Upper lobe of left lung (tissue), 4 donors: Measurements from ENCODE around the gene PAQR5.

Experiments
- EP300 ChIP-seq, 4 donors: sonication (generic); formaldehyde crosslinking; IDR thresholded peaks; one replicate each; pipeline ENCODE4 v1.5.1; 2017; ENCODE audit warnings: antibody characterized with exemption in 4 of 4, control low read depth in 2 of 4
- POLR2AphosphoS5 ChIP-seq, 2 donors: sonication (generic); formaldehyde crosslinking; IDR thresholded peaks; one replicate each; pipeline ENCODE4 v1.5.1; 2017; ENCODE audit warnings: antibody characterized with exemption in 2 of 2
- TF ChIP-seq, protein P1 (sequence below), 6 experiments: fragments of 450-650 bp in 4 of 6; fragments of 200-600 bp in 2 of 6; sonication (generic) in 2 of 6; IDR thresholded peaks; one replicate each; pipeline ENCODE4 v1.5.1; 2016 to 2019; ENCODE audit warnings: antibody characterized with exemption in 6 of 6

DNA sequence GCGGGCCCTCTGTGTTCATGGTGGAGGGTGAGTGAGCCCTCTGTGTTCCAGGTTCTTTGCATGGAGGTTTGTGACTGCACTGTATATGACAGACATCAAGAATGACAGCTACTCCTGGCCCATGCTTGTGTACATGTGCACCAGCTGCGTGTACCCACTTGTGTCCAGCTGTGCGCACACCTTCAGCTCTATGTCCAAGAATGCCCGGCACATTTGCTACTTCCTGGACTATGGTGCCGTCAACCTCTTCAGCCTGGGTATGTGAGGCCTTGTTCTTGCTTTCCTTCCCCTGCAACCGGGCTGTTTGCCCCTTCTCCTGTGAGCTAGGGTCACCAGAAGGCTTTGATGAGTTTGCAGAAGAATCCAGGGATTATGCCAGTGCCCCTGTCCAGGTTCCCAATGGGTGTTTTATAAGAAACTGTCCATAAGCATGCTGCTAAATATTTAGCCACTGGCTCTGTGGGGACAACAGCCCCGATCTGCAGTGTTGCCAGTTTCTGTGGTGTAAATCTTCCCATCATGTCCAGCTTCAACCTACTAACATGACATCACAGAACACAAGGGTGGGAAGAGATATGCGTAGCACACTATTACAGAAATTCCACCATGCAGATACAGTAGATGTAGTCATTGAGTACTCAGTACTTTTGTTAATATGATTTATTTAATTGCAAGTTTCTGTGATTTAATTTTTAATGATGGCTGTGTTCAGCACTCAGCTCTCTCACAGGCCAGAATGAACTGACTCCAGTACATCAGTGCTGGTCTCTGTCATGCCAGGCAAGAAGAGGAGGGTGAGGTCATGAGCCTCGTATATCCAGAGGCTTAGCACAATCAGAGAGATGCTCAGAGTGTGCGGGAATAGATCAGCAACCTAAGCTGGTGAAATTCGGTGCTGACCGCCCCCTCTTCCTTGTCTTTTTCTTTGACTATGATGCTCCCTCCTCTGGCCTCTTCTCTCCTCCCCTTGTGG, 86.2 kb downstream of the PAQR5 start:
- TF ChIP-seq, protein P1, sequence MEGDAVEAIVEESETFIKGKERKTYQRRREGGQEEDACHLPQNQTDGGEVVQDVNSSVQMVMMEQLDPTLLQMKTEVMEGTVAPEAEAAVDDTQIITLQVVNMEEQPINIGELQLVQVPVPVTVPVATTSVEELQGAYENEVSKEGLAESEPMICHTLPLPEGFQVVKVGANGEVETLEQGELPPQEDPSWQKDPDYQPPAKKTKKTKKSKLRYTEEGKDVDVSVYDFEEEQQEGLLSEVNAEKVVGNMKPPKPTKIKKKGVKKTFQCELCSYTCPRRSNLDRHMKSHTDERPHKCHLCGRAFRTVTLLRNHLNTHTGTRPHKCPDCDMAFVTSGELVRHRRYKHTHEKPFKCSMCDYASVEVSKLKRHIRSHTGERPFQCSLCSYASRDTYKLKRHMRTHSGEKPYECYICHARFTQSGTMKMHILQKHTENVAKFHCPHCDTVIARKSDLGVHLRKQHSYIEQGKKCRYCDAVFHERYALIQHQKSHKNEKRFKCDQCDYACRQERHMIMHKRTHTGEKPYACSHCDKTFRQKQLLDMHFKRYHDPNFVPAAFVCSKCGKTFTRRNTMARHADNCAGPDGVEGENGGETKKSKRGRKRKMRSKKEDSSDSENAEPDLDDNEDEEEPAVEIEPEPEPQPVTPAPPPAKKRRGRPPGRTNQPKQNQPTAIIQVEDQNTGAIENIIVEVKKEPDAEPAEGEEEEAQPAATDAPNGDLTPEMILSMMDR (IDR thresholded peaks at IDR 0.05), result no peak
- TF ChIP-seq POLR2AphosphoS5 (IDR thresholded peaks at IDR 0.05) (no peak), EP300 (IDR thresholded peaks at IDR 0.05) (no peak)
